Measurements from ENCODE around the gene GP1BA.

DNA sequence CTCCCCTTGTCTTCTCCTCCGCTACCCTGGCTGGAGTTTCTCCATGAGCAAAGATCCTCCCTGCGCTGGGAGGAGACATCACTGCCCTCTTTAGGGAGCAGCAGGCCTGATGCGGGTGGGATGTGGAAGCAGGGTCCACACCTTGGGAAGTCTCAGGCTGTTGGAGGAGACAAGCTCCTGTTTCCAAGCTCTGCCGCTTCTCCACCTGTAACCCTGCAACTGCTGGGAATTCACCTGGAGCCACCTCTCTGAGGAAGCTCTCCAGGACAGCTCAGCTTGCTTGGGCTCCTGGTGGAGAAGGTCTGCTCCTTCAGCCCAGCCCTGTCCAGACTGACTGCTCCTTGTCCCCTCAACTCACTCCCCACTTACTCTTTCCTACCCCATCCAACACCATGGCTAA is 47.6 kb upstream of the GP1BA start:
- TF ChIP-seq, protein P1, sequence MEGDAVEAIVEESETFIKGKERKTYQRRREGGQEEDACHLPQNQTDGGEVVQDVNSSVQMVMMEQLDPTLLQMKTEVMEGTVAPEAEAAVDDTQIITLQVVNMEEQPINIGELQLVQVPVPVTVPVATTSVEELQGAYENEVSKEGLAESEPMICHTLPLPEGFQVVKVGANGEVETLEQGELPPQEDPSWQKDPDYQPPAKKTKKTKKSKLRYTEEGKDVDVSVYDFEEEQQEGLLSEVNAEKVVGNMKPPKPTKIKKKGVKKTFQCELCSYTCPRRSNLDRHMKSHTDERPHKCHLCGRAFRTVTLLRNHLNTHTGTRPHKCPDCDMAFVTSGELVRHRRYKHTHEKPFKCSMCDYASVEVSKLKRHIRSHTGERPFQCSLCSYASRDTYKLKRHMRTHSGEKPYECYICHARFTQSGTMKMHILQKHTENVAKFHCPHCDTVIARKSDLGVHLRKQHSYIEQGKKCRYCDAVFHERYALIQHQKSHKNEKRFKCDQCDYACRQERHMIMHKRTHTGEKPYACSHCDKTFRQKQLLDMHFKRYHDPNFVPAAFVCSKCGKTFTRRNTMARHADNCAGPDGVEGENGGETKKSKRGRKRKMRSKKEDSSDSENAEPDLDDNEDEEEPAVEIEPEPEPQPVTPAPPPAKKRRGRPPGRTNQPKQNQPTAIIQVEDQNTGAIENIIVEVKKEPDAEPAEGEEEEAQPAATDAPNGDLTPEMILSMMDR (IDR thresholded peaks at IDR 0.05), result no peak
- TF ChIP-seq POLR2AphosphoS5 (IDR thresholded peaks at IDR 0.05), result no peak

All from suprapubic skin (tissue), 3 donors.